ENCODE measurements around the gene BTNL2.
A peak's percentile ranks its signal among the peaks of the same experiment; 100 is the strongest.

BTNL2 gene

GRCh38 chr6:32415521-32416019 lies 8.6 kb upstream of the BTNL2 start:
- peak; percentile 49 to 65 for DNase-seq (ENCODE audit: low read depth in 1 of 2, low spot score in 1 of 2)

GRCh38 chr6:32413427-32414047 lies 6.6 kb upstream of the BTNL2 start:
- DNase-seq (ENCODE audit: low read depth in 1 of 2, low spot score in 1 of 2): peak; percentile 69 to 81

GRCh38 chr6:32411566-32412327 lies 4.8 kb upstream of the BTNL2 start:
- DNase-seq (ENCODE audit: low read depth in 1 of 2, low spot score in 1 of 2): no peak

GRCh38 chr6:32410906-32411305 lies 3.9 kb upstream of the BTNL2 start:
- no peak for DNase-seq (ENCODE audit: low read depth in 1 of 2, low spot score in 1 of 2)

- DNase-seq (ENCODE audit: low read depth in 1 of 2, low spot score in 1 of 2): no peak
These were observed 784 bp downstream of the BTNL2 start for GRCh38 chr6:32406197-32406596.

- no peak for DNase-seq (ENCODE audit: low read depth in 1 of 2, low spot score in 1 of 2)
These were observed 1.3 kb downstream of the BTNL2 start for GRCh38 chr6:32405656-32406055.

GRCh38 chr6:32402812-32403211 lies 4.2 kb downstream of the BTNL2 start:
- no peak for DNase-seq (ENCODE audit: low read depth in 1 of 2, low spot score in 1 of 2)

- no peak for DNase-seq (ENCODE audit: low read depth in 1 of 2, low spot score in 1 of 2)
These were observed 5.6 kb downstream of the BTNL2 start for GRCh38 chr6:32401284-32401963.

- no peak for DNase-seq (ENCODE audit: low read depth in 1 of 2, low spot score in 1 of 2)
These were observed 9.6 kb downstream of the BTNL2 start for GRCh38 chr6:32397252-32397920.

GRCh38 chr6:32396028-32396427 lies 11.0 kb downstream of the BTNL2 start:
- DNase-seq (ENCODE audit: low read depth in 1 of 2, low spot score in 1 of 2): no peak

- DNase-seq (ENCODE audit: low read depth in 1 of 2, low spot score in 1 of 2): no peak
These were observed 13.1 kb downstream of the BTNL2 start for GRCh38 chr6:32393665-32394420.

- no peak for DNase-seq (ENCODE audit: low read depth in 1 of 2, low spot score in 1 of 2)
These were observed 15.5 kb downstream of the BTNL2 start for GRCh38 chr6:32391505-32391904.

- DNase-seq (ENCODE audit: low read depth in 1 of 2, low spot score in 1 of 2): no peak
These were observed 19.2 kb downstream of the BTNL2 start for GRCh38 chr6:32387589-32388340.

GRCh38 chr6:32386040-32386439 lies 20.9 kb downstream of the BTNL2 start:
- no peak for DNase-seq (ENCODE audit: low read depth in 1 of 2, low spot score in 1 of 2)

- DNase-seq (ENCODE audit: low read depth in 1 of 2, low spot score in 1 of 2): no peak
These were observed 24.1 kb downstream of the BTNL2 start for GRCh38 chr6:32382757-32383420.

GRCh38 chr6:32379545-32379944 lies 27.4 kb downstream of the BTNL2 start:
- no peak for DNase-seq (ENCODE audit: low read depth in 1 of 2, low spot score in 1 of 2)

GRCh38 chr6:32375739-32376529 lies 31.0 kb downstream of the BTNL2 start:
- DNase-seq (ENCODE audit: low read depth in 1 of 2, low spot score in 1 of 2): no peak

- DNase-seq (ENCODE audit: low read depth in 1 of 2, low spot score in 1 of 2): no peak
These were observed 35.2 kb downstream of the BTNL2 start, which contains the start of gene TSBP1 for GRCh38 chr6:32371803-32372202. TSS of gene TSBP1 (minus strand) at chr6:32371903. CDS start at chr6:32371706, 197 bp downstream.

GRCh38 chr6:32371229-32371628 lies 35.8 kb downstream of the BTNL2 start:
- no peak for DNase-seq (ENCODE audit: low read depth in 1 of 2, low spot score in 1 of 2)
